ENCODE results near the gene PRR32.
"Not testable (repeated sequence)": the region's sequence is repeated elsewhere in the genome, so short reads cannot be mapped to it uniquely, and the experiment has no call there.

Gene PRR32, protein sequence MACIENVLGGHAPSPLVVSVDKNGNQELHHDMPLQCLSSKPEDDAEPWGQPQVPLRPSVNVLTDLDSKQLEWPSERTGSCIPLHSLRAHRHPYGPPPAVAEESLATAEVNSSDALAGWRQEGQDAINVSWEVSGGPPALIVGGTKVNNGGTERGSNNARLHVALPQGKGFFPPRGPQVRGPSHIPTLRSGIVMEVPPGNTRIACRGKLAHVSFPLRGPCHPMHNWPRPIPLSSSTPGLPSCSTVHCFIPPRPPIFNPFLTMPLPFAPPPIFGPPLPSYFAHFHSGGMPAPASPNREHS

DNA sequence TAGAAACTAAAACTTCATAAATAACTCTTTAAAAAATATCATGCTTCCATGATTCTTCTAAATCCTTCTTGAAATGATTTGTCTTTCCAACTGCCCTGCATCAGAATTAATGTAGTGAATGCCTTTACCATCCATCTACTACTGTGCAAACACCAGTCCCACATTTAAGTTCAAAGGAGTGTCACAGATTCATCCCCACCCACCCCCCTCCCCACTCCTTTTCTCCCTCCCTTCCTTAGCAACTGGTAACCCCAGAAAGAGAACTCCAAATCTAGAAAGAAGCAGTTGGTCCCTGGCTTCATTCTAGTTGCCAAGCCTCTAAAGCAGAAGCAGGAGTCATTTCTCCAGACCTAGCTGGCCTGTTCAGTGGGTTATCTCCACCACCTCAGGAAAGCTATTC is at the start of gene PRR32:
PRR32 (plus strand) TSS at position 301 of the 400 bp plus-strand sequence. CDS start 115 bp downstream, outside the sequence.
- Mint-ChIP-seq H3K27me3 (ENCODE audit: low read depth) (no peaks in the 10 kb centered on the region), H3K36me3 (ENCODE audit: low read depth) (no peaks in the 10 kb centered on the region), H3K4me1 (peaks cover 18% of the 10 kb centered on the region), H3K27ac (peak within 1 kb of the TSS; percentile 6 to 47 (median 20)), H3K4me3 (peak within 1 kb of the TSS in 2 of 3 experiments; percentile 73 to 82), H3K9me3 (peaks cover 3% of the 10 kb centered on the region)
- TF ChIP-seq, protein P1, sequence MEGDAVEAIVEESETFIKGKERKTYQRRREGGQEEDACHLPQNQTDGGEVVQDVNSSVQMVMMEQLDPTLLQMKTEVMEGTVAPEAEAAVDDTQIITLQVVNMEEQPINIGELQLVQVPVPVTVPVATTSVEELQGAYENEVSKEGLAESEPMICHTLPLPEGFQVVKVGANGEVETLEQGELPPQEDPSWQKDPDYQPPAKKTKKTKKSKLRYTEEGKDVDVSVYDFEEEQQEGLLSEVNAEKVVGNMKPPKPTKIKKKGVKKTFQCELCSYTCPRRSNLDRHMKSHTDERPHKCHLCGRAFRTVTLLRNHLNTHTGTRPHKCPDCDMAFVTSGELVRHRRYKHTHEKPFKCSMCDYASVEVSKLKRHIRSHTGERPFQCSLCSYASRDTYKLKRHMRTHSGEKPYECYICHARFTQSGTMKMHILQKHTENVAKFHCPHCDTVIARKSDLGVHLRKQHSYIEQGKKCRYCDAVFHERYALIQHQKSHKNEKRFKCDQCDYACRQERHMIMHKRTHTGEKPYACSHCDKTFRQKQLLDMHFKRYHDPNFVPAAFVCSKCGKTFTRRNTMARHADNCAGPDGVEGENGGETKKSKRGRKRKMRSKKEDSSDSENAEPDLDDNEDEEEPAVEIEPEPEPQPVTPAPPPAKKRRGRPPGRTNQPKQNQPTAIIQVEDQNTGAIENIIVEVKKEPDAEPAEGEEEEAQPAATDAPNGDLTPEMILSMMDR (IDR thresholded peaks at IDR 0.05; ENCODE audit: unreplicated experiment in 3 of 3): no peak

DNA sequence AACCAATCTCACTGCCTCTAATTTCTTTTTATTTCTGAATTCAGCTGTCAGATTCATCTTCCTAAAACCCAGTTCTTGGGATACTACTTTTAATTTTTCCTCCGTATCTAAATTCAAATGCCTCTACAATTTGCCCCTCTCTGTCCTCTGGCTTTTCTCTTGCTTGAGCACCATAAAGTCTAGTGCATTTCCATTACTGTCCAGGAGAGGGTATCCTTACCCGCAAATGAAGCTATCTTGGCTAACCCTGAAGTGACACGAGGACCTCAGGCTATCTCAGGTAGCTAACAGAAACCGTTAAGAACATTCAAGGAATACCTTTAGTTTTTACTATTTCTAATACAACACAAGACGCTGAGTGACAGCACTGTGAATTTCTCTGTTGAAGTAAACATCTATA is 49.4 kb upstream of the PRR32 start:
- no peaks in the 10 kb centered on the region for H3K27me3 Mint-ChIP-seq (ENCODE audit: low read depth)
- TF ChIP-seq, protein P1 (IDR thresholded peaks at IDR 0.05; ENCODE audit: unreplicated experiment in 3 of 3): peak; percentile 45 to 58 (median 58)
- H3K4me1 Mint-ChIP-seq: no peaks in the 10 kb centered on the region
- no peak overlapping the region for H3K27ac Mint-ChIP-seq
- no peaks in the 10 kb centered on the region for H3K36me3 Mint-ChIP-seq (ENCODE audit: low read depth)
- H3K9me3 Mint-ChIP-seq: peaks cover 34% of the 10 kb centered on the region
- H3K4me3 Mint-ChIP-seq: no peak overlapping the region

DNA sequence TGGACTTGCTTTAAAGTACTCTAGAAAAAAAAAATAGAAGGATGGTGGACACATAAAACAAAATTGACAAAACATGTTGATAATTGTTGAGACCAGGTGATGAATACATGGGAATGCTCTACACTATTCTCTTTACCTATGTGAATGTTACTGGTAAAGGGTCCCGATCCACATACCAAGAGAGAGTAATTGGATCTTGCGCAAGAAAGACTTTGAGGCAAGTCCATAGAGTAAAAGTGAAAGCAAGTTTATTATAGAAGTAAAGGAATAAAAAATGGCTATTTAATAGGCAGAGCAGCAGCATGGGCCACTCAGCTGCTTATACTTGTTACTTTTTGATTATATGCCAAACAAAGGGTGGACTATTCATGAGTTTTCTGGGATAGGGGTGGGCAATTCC is 34.0 kb upstream of the PRR32 start:
- no peak overlapping the region for H3K27ac Mint-ChIP-seq

DNA sequence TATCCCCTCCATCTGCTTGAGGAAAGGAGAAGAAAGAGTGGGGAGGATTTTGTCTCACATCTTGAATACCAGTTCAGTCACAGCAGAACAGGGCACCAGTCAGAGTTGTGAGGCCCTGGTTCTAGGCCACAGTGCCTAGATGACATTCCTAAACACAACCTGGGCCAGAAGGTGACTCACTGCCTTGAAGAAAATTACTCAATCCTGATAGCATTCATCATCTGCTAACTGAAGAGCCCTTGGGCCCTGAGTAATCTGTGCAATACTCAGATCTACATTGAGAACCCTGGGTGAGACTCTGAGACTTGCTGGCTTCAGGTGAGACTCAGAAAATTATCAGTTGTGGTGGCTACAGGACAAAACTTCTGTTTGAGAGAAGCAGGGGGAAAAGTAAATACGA is 20.5 kb upstream of the PRR32 start:
- Mint-ChIP-seq H3K27me3 (ENCODE audit: low read depth) (no peaks in the 10 kb centered on the region), H3K4me3 (no peak overlapping the region), H3K36me3 (ENCODE audit: low read depth) (no peaks in the 10 kb centered on the region), H3K9me3 (peaks cover 8% of the 10 kb centered on the region), H3K4me1 (no peaks in the 10 kb centered on the region), H3K27ac (no peak overlapping the region)
- TF ChIP-seq, protein P1 (IDR thresholded peaks at IDR 0.05; ENCODE audit: unreplicated experiment in 3 of 3): no peak

More for the DNA sequence above, 34.0 kb upstream of the PRR32 start:
- no peaks in the 10 kb centered on the region for H3K27me3 Mint-ChIP-seq (ENCODE audit: low read depth)
- peaks cover 7% of the 10 kb centered on the region for H3K9me3 Mint-ChIP-seq
- TF ChIP-seq, protein P1 (IDR thresholded peaks at IDR 0.05; ENCODE audit: unreplicated experiment in 3 of 3): no peak
- no peaks in the 10 kb centered on the region for H3K36me3 Mint-ChIP-seq (ENCODE audit: low read depth)
- H3K4me3 Mint-ChIP-seq: no peak overlapping the region
- H3K4me1 Mint-ChIP-seq: no peaks in the 10 kb centered on the region

DNA sequence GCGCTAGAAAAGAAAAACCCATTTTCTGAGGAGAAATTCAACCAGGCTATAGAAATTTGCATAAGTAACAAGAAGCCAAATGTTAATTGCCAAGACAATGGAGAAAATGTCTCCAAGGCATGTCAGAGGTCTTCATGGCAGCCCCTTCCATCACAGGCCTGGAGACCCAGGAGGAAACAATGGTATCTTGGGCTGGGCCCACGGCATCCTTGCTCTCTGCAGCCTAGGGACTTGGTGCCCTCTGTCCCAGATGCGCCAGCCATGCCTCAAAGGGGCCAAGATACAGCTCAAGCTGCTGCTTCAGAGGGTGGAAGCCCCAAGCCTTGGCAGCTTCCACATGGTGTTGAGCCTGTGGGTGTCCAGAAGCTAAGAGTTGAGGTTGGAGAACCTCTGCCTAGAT is 12.7 kb upstream of the PRR32 start:
- not testable (repeated sequence) for H3K36me3 Mint-ChIP-seq (ENCODE audit: low read depth); H3K27ac Mint-ChIP-seq; H3K4me1 Mint-ChIP-seq; H3K27me3 Mint-ChIP-seq (ENCODE audit: low read depth); H3K4me3 Mint-ChIP-seq
- H3K9me3 Mint-ChIP-seq: peaks cover 34% of the 10 kb centered on the region

DNA sequence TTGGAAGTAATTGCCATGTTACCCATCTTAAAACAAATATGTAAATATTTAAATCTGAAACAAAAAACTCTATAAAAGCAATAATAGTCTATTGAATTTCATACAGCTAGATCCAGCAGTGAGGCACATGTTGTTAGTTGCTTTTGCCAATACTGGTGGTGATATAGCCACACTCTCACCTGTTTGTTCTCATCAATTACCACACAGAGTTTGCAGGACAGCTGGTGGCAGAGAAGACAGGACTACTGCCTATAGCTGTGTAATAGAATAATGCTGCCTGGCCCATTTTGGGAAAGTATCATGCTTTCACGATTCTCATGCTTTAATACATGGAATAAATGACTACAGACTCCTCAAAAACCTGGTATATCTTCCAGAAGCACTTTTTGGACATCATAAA is 3.7 kb upstream of the PRR32 start:
- Mint-ChIP-seq H3K9me3 (peaks cover 8% of the 10 kb centered on the region), H3K27ac (peak overlapping the region in 1 of 3 experiments; percentile 52), H3K36me3 (ENCODE audit: low read depth) (no peaks in the 10 kb centered on the region), H3K4me3 (no peak overlapping the region), H3K27me3 (ENCODE audit: low read depth) (no peaks in the 10 kb centered on the region), H3K4me1 (peaks cover 8% of the 10 kb centered on the region)
- TF ChIP-seq, protein P1 (IDR thresholded peaks at IDR 0.05; ENCODE audit: unreplicated experiment in 3 of 3): no peak

Measured in nephron (organoid).